GM19328 (cell line): ENCODE results near the gene HOXC11.

Experiments
- ATAC-seq: cut with Tn5 transposase; IDR thresholded peaks from one replicate; pipeline ENCODE4 v1.9.1; 2021; ENCODE audit warnings: mild to moderate bottlenecking, moderate library complexity; ENCODE audit not compliant: unreplicated experiment

HOXC11 gene

DNA sequence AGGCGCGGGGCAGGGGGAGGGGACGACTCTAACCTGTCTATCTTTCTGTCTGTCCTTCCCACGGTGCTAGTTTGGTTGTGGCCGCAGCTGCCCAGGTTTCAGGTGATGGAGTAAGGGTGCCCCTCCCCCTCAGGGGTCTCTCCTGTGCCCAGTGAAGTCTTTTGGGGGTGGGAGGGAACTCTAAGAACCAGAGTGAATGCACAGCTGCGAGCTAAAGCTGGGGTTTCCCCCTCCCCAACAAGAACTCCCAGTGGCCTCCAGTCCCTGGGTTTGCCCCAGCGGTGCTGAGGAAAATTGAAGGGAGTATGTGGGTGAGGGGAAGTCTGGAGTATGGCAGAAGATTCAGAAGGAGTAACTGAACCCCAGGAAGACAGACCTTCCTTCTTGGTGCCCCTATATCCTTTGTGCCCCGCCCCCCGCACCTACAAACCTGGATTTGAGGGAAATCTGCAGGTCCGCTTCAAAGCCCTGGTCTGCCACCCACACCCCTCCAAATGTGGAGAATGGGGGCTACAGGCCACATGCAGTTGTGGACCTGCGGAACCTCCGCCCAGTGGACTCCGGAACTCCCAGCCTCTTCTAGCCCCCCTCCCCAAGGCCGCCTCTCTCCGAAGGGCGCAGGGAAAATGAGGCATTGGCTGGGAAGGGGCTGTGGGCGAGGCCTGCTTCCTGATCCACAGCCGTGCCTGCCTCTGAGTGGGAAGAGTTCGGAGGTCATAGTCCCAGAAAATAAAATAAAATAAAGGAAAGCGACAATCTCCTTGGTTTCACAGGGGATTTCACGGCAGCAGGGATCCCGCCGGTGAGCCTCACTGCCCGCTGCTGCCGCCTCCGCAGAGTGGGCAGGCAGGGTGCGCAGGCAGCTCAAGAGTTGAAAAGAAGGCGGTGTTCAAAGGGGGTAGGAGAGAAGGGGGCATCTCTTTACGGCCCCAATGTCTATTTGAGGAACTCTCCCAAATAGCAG lies 23.6 kb downstream of the HOXC11 start:
- ATAC-seq, result no peak

DNA sequence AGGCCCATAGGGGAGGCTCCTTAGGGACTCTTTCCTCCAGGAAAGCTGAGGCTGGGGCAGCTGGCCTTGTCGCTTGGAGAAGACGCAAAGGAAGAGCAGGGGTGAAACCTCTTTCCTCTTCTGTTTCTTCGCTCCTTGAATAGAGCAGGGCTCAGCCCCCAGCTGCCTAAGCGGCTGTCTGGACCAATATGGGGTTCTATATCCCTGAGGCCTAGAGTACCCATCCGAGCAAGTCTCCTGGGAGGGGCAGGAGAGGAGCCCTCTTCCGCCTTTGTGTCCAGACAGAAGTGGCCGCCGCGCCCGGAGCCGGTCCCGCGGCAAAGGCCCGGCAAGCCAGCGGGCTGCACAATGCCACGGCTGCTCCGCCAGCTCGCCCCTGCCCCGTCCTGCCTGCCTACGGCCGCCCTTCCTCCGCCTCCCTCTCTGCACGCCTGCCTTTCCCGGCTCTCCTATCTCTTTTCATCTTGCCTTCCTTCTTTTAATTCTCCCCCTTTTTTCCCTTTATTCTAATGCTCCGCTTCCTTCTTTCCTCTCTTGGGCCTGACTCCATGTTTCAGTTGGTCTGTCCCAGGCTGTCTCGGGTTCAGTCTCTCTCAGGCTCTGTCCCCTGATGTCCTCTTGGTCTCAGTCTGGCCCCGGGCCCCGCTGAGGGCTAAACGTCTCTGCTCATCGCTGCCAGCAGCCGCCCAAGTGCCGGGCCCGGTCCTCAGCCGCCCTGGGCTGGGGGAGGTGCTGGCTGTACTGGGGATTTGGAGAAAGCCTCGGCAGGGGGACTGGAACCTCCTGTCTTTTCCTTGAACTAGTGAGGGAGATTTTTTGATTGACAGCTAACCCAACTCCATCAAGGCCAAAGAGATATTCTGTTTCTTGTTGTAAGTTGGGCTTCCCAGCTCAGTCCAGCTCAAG lies 24.5 kb downstream of the HOXC11 start:
- no peak for ATAC-seq

DNA sequence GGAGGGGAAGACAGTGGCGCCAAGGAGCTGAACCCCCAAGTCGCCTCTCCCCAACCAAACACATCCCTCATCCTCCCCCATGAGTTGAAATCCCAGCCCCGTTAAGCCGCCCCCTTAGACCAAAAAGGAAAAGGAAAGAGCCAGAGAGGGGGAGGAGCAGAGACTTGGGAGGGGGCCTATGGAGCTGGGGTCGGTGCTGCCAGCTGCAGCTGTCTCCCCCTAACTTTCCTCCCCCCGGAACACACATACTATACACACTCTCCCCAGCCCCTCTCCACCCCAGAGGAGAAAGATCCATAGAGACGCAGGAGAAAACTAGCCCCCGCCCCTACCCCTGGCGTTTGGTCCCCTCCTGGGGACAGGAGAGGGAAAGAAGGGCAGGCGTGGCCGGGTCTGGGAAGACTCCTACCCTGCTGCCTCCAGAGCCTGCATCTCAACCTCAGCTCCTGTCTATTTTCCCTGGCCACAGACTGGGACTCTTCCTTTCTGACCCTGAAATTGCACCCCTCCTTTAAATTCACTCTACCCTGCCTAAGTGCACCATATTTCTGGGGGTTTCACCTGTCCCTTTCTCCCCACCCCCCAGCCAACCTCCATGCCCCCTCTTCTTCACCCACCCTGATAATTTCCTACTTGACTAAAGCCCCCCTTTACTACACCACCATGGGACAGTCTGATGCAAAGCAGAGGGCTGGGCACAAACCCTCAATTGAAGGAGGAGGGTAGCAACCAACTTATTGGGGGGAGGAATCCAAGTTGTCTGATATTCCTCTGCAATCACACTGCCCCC lies 25.4 kb downstream of the HOXC11 start:
- no peak for ATAC-seq

DNA sequence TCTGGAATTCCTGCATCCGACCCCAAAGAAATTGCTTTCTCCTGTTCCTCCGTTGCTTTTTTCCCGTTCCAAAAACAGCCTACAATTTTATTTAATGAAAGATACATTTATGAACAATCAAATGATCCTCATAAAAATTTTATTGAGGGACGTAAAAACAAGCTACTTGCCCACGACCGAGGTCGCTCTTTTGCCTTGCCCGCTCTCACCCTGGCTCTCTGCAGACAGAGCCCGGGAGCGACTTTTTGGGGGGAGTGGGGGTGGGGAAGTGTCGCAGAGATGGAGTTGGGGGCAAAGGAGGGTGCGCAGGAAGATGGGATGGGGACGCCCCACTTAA lies 25.9 kb downstream of the HOXC11 start:
- ATAC-seq, result no peak

DNA sequence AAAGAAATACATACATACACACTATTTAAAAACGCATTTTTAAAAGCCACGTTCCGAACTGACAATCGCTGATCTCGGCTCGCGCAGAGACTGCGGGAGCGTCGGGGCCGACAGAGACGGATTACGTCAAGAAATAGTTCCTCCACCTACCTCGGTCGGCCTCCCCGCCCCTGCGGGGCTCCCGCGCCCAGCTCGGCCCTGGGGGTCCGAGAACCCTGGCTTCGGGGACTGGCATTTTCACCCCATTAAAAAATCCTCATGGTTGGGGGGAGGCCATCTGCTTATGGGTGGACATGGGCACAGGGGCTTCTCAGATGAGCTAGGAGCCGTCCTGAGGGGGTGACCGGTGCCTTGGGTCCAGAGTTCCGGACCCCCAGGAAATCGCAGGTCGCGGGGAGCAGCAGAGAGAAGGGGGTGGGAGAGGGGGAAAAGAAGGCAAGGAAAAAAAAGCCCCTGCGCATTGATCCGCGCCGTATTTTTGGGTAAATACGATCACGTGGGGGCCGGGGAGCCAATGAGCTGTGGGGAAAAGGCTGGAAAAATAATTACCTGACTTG lies 26.7 kb downstream of the HOXC11 start:
- ATAC-seq, result no peak

- no peak for ATAC-seq
Observed at GRCh38 chr12:54000116-54001114, 27.5 kb downstream of the HOXC11 start, which contains the start of gene HOXC9. HOXC9 (plus strand) TSS chr12:54000161; CDS start chr12:54000189, 28 bp downstream.

- no peak for ATAC-seq
Observed at GRCh38 chr12:54001283-54002187, 28.6 kb downstream of the HOXC11 start.

DNA sequence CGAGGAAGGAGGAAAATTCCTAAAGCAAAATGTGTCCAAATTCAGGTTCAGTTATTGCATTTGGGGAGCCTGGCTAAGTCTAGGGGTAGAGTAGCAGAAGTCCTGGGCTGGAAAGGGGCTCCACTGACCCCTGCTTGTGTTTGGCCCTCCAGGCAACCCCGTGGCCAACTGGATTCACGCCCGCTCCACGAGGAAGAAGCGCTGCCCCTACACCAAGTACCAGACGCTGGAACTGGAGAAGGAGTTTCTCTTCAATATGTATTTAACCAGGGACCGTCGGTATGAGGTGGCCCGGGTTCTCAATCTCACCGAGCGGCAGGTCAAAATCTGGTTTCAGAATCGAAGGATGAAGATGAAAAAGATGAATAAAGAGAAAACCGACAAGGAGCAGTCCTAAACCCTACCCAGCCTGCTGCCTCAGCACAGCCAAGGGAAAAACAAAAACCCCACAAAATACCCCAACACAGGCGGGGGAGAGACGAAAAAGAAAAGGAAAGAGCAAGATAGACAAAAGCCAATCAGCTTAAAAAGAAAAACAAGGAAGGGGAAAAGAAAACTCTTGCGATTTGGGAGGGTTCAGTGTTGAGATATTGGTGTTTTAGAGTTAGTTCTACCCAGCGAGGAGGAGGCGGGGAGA lies 29.5 kb downstream of the HOXC11 start:
- no peak for ATAC-seq

DNA sequence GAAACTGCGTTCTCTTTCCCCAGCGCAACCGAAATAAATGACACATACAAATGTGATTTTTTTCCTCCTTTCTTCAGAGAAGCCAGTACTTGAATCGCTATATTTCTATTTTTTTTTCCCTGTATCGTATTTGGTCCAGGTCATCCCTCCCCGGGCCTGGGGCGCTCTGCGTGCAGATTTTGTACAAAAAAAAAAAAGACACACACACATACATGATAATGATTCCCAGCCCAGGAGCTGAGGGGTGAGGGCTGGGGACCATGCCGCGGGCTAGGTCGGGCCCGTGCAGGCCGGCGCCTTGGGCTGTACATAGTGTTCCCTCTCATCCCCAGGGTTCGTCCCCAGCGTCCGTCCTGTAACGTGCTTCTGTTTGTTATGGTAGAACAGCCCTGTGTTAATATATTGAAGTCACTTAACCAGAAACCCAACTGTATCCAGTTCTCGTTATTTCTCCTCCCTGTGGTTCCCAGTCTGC lies 30.0 kb downstream of the HOXC11 start:
- ATAC-seq, result no peak

- ATAC-seq, result no peak
Observed at GRCh38 chr12:54003625-54004024, 30.7 kb downstream of the HOXC11 start.

- no peak for ATAC-seq
Observed at GRCh38 chr12:54004063-54004840, 31.3 kb downstream of the HOXC11 start.

- no peak for ATAC-seq
Observed at GRCh38 chr12:54004841-54005530, 32.1 kb downstream of the HOXC11 start.

- no peak for ATAC-seq
Observed at GRCh38 chr12:54005531-54005852, 32.6 kb downstream of the HOXC11 start.

GRCh38 chr12:54005853-54006558 lies 33.1 kb downstream of the HOXC11 start:
- ATAC-seq, result no peak

DNA sequence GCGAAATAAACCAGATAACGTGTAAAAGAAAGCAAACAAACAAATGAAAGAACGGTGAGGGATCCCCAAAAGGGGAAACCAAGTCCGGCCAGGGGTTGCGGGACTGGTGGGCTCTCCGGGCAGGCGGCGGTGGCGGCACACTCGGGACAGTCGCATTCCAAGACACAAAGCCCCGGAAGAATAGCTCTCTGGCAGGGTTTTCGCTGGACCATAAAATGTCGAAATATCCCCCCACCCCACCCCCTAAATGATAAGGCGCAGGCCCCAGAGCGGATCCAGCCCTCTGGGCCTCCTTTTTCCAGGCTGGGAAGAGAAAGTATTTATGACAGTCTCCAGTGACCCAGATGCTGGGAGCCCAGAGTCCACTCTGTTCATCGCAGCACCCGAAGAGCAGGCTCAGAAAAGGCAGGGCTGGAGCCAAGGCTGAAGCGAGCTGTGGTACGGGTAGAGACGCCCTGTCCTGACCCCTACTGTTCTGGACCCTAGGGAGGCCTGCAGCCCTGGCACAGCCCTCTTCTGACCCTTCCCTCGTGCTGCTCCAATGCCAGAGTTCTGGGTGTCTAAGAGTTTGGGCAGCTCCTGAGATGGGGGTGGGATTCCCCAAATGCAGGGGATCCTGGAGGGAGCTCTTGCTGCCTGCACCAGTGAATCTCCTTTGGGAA lies 33.8 kb downstream of the HOXC11 start:
- ATAC-seq, result no peak
